Effector memory CD4-positive, alpha-beta T cell (primary cell): ENCODE results near the gene TRMT10B.

Source experiments
- DNase-seq, 3 donors: peaks; one replicate each; pipeline ENCODE4 v3.0.0-alpha.2; 2020
- H3K27ac ChIP-seq: 2 replicates; pipeline ENCODE4 v1.7.0; 2013; ENCODE audit warnings: mild to moderate bottlenecking, low read length, moderate library complexity; ENCODE audit not compliant: insufficient read depth, poor library complexity, severe bottlenecking
- H3K27me3 ChIP-seq: replicated peaks from 2 replicates; pipeline ENCODE4 v1.7.0; 2013; ENCODE audit warnings: mild to moderate bottlenecking, low read length; ENCODE audit not compliant: insufficient read depth, control insufficient read depth, poor library complexity, severe bottlenecking
- H3K36me3 ChIP-seq: 2 replicates; pipeline ENCODE4 v1.7.0; 2013; ENCODE audit warnings: mild to moderate bottlenecking, low read length, moderate library complexity; ENCODE audit not compliant: control insufficient read depth, insufficient read depth
- H3K4me1 ChIP-seq: 2 replicates; pipeline ENCODE4 v1.7.0; 2013; ENCODE audit warnings: low read length, mild to moderate bottlenecking; ENCODE audit not compliant: control insufficient read depth, insufficient read depth, poor library complexity, severe bottlenecking
- H3K4me3 ChIP-seq: 2 replicates; pipeline ENCODE4 v1.7.0; 2013; ENCODE audit warnings: low read length, low read depth, mild to moderate bottlenecking; ENCODE audit not compliant: insufficient read depth, poor library complexity, severe bottlenecking
- H3K9me3 ChIP-seq: 2 replicates; pipeline ENCODE4 v1.7.0; 2013; ENCODE audit warnings: mild to moderate bottlenecking, low read length, moderate library complexity; ENCODE audit not compliant: control insufficient read depth

Gene TRMT10B

GRCh38 chr9:37769995-37770394, 16.4 kb downstream of the TRMT10B start:
- DNase-seq: no peak

GRCh38 chr9:37775216-37775919, 21.8 kb downstream of the TRMT10B start:
- DNase-seq: no peak
- H3K4me3 ChIP-seq: no peak overlapping the region
- no peaks in the 10 kb centered on the region for H3K4me1 ChIP-seq
- peaks cover 39% of the 10 kb centered on the region for H3K36me3 ChIP-seq
- no peak overlapping the region for H3K27ac ChIP-seq
- H3K9me3 ChIP-seq: no peaks in the 10 kb centered on the region
- no peaks in the 10 kb centered on the region for H3K27me3 ChIP-seq

More at GRCh38 chr9:37769995-37770394, 16.4 kb downstream of the TRMT10B start:
- no peak overlapping the region for H3K4me3 ChIP-seq
- no peak overlapping the region for H3K27ac ChIP-seq
- no peaks in the 10 kb centered on the region for H3K27me3 ChIP-seq
- H3K9me3 ChIP-seq: no peaks in the 10 kb centered on the region
- no peaks in the 10 kb centered on the region for H3K4me1 ChIP-seq
- H3K36me3 ChIP-seq: peaks cover 19% of the 10 kb centered on the region

- no peaks in the 10 kb centered on the region for H3K4me1 ChIP-seq
- H3K36me3 ChIP-seq: peaks cover 42% of the 10 kb centered on the region
- H3K9me3 ChIP-seq: no peaks in the 10 kb centered on the region
- no peaks in the 10 kb centered on the region for H3K27me3 ChIP-seq
- no peak overlapping the region for H3K27ac ChIP-seq
- DNase-seq: no peak
- H3K4me3 ChIP-seq: no peak overlapping the region
These were observed 22.7 kb downstream of the TRMT10B start for GRCh38 chr9:37776328-37776727.

- Histone ChIP-seq H3K27ac (no peak overlapping the region), H3K4me1 (peaks cover 4% of the 10 kb centered on the region), H3K9me3 (no peaks in the 10 kb centered on the region), H3K36me3 (peaks cover 52% of the 10 kb centered on the region), H3K27me3 (no peaks in the 10 kb centered on the region), H3K4me3 (no peak overlapping the region)
- no peak for DNase-seq
These were observed 24.9 kb downstream of the TRMT10B start for GRCh38 chr9:37778534-37778933.

GRCh38 chr9:37784291-37784615, 30.6 kb downstream of the TRMT10B start:
- Histone ChIP-seq H3K4me3 (peak overlapping the region; percentile 100), H3K27me3 (no peaks in the 10 kb centered on the region), H3K9me3 (no peaks in the 10 kb centered on the region), H3K27ac (peak overlapping the region; percentile 84), H3K36me3 (peaks cover 32% of the 10 kb centered on the region), H3K4me1 (peaks cover 10% of the 10 kb centered on the region)
- DNase-seq: no peak

GRCh38 chr9:37784616-37785483, 31.2 kb downstream of the TRMT10B start, which contains the start of gene EXOSC3:
Gene EXOSC3 (minus strand): TSS chr9:37785064. CDS start chr9:37785044, 20 bp downstream.
- Histone ChIP-seq H3K27ac (peak within 1 kb of the TSS; percentile 84), H3K4me3 (peak within 1 kb of the TSS; percentile 100), H3K36me3 (peaks cover 26% of the 10 kb centered on the region), H3K27me3 (no peaks in the 10 kb centered on the region), H3K4me1 (peaks cover 10% of the 10 kb centered on the region), H3K9me3 (no peaks in the 10 kb centered on the region)
- peak; percentile 69 to 81 (median 75) for DNase-seq

- no peak for DNase-seq
- Histone ChIP-seq H3K9me3 (no peaks in the 10 kb centered on the region), H3K4me1 (peaks cover 10% of the 10 kb centered on the region), H3K4me3 (no peak overlapping the region), H3K36me3 (peaks cover 12% of the 10 kb centered on the region), H3K27me3 (no peaks in the 10 kb centered on the region), H3K27ac (no peak overlapping the region)
These were observed 33.5 kb downstream of the TRMT10B start for GRCh38 chr9:37787059-37787458.

- Histone ChIP-seq H3K36me3 (peaks cover 2% of the 10 kb centered on the region), H3K4me3 (no peak overlapping the region), H3K9me3 (no peaks in the 10 kb centered on the region), H3K27ac (no peak overlapping the region), H3K27me3 (no peaks in the 10 kb centered on the region), H3K4me1 (peaks cover 8% of the 10 kb centered on the region)
- DNase-seq: no peak
These were observed 34.7 kb downstream of the TRMT10B start for GRCh38 chr9:37788332-37788731.

GRCh38 chr9:37790096-37790495, 36.5 kb downstream of the TRMT10B start:
- no peak overlapping the region for H3K4me3 ChIP-seq
- no peaks in the 10 kb centered on the region for H3K4me1 ChIP-seq
- no peaks in the 10 kb centered on the region for H3K27me3 ChIP-seq
- DNase-seq: no peak
- H3K27ac ChIP-seq: no peak overlapping the region
- H3K9me3 ChIP-seq: no peaks in the 10 kb centered on the region
- no peaks in the 10 kb centered on the region for H3K36me3 ChIP-seq

GRCh38 chr9:37792122-37792521, 38.5 kb downstream of the TRMT10B start:
- Histone ChIP-seq H3K4me1 (no peaks in the 10 kb centered on the region), H3K9me3 (no peaks in the 10 kb centered on the region), H3K4me3 (no peak overlapping the region), H3K36me3 (no peaks in the 10 kb centered on the region), H3K27ac (no peak overlapping the region), H3K27me3 (no peaks in the 10 kb centered on the region)
- no peak for DNase-seq
